Upper lobe of right lung (tissue), 1 donor: ENCODE measurements around the gene FOXO6. TPM values are rescaled to one million over a fixed set of nuclear protein-coding genes. Genes with fewer than 3 reads are reported as not detected.

Experiments
- ATAC-seq: fragments of 200-7000 bp; cut with Tn5 transposase; one replicate; pipeline ENCODE4 v1.9.1; 2020; ENCODE audit warnings: mild to moderate bottlenecking, moderate library complexity
- DNase-seq: peaks from one replicate; pipeline ENCODE4 v3.0.0-alpha.2; 2020
- H3K27ac ChIP-seq: fragments of 200-600 bp; one replicate; pipeline ENCODE4 v1.8.0; 2022
- H3K27me3 ChIP-seq: fragments of 200-600 bp; one replicate; pipeline ENCODE4 v1.8.0; 2022; ENCODE audit warnings: mild to moderate bottlenecking
- H3K36me3 ChIP-seq: fragments of 200-600 bp; one replicate; pipeline ENCODE4 v1.8.0; 2022
- H3K4me1 ChIP-seq: fragments of 200-600 bp; one replicate; pipeline ENCODE4 v1.8.0; 2022
- H3K4me3 ChIP-seq: fragments of 200-600 bp; one replicate; pipeline ENCODE4 v1.8.0; 2022; ENCODE audit warnings: mild to moderate bottlenecking
- H3K9me3 ChIP-seq: fragments of 200-600 bp; one replicate; pipeline ENCODE4 v1.8.0; 2022
- intact Hi-C: fragments of 100-400 bp; cut with DNase I; formaldehyde crosslinking; loops from one replicate; pipeline ENCODE4 v1.11.0; 2022
- total RNA-seq: library from RNA; stranded (reverse); fragmentation: NEBNext Ultra II Directional; extraction: Animal tissue kit (Norgen Biotek cat#: 25700); gene quantifications from one replicate; pipeline ENCODE4 v1.2.1, GENCODE V29; 2021
- TF ChIP-seq, protein P1 (sequence below): fragments of 200-600 bp; IDR thresholded peaks from one replicate; pipeline ENCODE4 v1.8.0; 2022; ENCODE audit warnings: antibody characterized with exemption
- donor health status: DM: no; HTN: yes; CAD: no; lungs with severe emphysema.

Gene FOXO6
- total RNA-seq, 1 donor from 2014 or later, result 0.43 TPM

DNA sequence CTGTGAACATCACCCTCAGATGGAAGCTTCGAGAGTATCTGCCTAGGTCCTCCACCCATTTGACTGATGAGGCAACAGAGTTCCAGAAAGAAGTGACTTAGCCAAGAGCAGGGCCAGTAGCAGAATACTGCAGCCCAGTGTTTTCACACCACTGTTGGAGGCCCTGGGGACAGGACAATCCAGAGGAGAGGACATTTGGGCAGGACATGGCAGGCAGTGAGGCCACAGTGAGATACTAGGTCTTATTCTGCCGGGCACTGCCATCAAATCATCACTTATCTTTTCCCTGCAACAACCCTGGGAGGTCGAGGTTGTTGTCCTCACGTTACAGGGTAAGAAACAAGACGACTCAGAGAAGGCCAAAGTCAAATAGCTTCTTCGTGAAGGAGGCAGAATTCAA is 5.5 kb upstream of the FOXO6 start:
- peak; percentile 11 for DNase-seq
- intact Hi-C loops, result no loop called here
- no peaks in the 10 kb centered on the region for H3K36me3 ChIP-seq
- H3K4me1 ChIP-seq, result peaks cover 5% of the 10 kb centered on the region
- TF ChIP-seq, protein P1, sequence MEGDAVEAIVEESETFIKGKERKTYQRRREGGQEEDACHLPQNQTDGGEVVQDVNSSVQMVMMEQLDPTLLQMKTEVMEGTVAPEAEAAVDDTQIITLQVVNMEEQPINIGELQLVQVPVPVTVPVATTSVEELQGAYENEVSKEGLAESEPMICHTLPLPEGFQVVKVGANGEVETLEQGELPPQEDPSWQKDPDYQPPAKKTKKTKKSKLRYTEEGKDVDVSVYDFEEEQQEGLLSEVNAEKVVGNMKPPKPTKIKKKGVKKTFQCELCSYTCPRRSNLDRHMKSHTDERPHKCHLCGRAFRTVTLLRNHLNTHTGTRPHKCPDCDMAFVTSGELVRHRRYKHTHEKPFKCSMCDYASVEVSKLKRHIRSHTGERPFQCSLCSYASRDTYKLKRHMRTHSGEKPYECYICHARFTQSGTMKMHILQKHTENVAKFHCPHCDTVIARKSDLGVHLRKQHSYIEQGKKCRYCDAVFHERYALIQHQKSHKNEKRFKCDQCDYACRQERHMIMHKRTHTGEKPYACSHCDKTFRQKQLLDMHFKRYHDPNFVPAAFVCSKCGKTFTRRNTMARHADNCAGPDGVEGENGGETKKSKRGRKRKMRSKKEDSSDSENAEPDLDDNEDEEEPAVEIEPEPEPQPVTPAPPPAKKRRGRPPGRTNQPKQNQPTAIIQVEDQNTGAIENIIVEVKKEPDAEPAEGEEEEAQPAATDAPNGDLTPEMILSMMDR, result no peak
- no peak overlapping the region for H3K27ac ChIP-seq
- no peaks in the 10 kb centered on the region for H3K27me3 ChIP-seq
- H3K4me3 ChIP-seq, result no peak overlapping the region
- H3K9me3 ChIP-seq, result no peaks in the 10 kb centered on the region
- ATAC-seq, result no peak

DNA sequence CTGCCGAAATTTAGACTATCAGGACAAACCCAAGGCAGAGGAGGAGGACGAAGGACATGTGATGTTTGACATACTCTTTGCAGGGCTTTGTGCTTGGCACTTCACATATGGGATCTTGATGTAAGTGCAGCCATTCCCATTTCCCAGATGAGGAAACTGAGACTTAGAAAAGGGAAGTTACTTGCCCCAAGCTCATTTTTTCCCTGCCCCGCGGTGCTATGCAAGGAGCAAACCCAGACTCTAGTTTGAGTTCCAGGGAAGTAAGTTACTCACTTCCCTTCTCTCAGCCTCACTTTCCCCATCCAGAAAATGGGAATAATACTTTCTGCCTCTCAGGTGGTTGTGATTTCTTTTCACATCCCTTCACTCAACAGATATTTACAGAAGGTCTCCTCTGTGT is 4.5 kb upstream of the FOXO6 start:
- H3K36me3 ChIP-seq, result no peaks in the 10 kb centered on the region
- intact Hi-C loops, result no loop called here
- H3K4me1 ChIP-seq, result peaks cover 5% of the 10 kb centered on the region
- no peak overlapping the region for H3K4me3 ChIP-seq
- no peak for DNase-seq
- TF ChIP-seq, protein P1, result no peak
- no peaks in the 10 kb centered on the region for H3K27me3 ChIP-seq
- H3K27ac ChIP-seq, result no peak overlapping the region
- no peak for ATAC-seq
- H3K9me3 ChIP-seq, result no peaks in the 10 kb centered on the region

GRCh38 chr1:41357451-41358101 is 3.7 kb upstream of the FOXO6 start:
- DNase-seq, result peak; percentile 57
- H3K27ac ChIP-seq, result no peak overlapping the region

GRCh38 chr1:41358131-41359021 is 2.9 kb upstream of the FOXO6 start:
- Histone ChIP-seq H3K4me1 (peaks cover 12% of the 10 kb centered on the region), H3K9me3 (no peaks in the 10 kb centered on the region), H3K36me3 (no peaks in the 10 kb centered on the region), H3K4me3 (no peak overlapping the region), H3K27me3 (peaks cover 13% of the 10 kb centered on the region), H3K27ac (no peak overlapping the region)
- ATAC-seq (no peak), DNase-seq (peak; percentile 60)
- intact Hi-C loops, result no loop called here
- TF ChIP-seq, protein P1, result no peak

More at GRCh38 chr1:41357451-41358101, 3.7 kb upstream of the FOXO6 start:
- Histone ChIP-seq H3K9me3 (no peaks in the 10 kb centered on the region), H3K27me3 (peaks cover 5% of the 10 kb centered on the region), H3K36me3 (no peaks in the 10 kb centered on the region), H3K4me1 (peaks cover 11% of the 10 kb centered on the region), H3K4me3 (no peak overlapping the region)
- intact Hi-C loops, result no loop called here
- no peak for ATAC-seq
- TF ChIP-seq, protein P1, result no peak

DNA sequence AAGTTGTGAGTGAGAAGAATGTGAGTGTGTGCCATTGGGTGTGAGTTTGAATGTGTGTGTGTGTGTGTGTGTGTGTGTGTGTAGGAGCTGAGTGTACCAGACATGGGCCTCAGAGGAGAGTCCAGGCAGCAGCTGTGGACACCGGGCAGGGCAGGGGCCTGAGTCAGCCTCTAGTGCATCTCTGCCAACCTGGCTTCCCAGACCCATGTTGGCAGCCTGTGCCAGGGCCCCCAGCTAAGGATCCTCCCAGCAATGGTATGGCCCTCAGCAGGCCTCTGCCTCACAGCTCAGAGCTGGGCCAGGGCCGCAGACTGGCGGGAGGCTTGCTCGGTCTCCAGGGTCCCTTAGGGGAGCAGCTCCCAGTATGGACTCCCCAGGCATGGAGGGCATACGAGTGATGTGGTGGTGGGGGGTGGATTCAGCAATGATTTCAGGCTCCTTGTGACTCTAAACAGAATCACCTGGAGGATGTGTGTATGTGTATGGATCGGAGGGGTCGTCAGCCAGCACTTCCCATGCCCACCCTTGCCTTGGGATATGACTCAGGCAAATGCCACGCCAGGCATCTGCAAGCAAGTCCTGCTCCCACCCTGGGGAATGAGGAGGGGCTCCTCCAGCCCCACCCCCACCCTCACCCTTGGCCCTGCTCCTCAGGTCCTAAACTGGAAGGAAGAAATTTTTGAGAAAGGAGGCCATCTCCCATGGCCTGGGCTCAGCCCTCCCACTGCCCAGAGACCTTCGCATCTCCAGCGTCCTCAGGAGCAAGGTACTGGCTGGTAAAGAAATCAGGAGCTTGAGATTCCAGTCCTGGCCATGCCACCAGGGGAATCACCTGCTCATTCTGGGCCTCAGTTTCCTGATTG is 1.8 kb upstream of the FOXO6 start:
- Histone ChIP-seq H3K27me3 (peaks cover 13% of the 10 kb centered on the region), H3K9me3 (no peaks in the 10 kb centered on the region), H3K4me3 (no peak overlapping the region), H3K36me3 (no peaks in the 10 kb centered on the region), H3K4me1 (peaks cover 12% of the 10 kb centered on the region), H3K27ac (no peak overlapping the region)
- DNase-seq, result peak; percentile 59
- TF ChIP-seq, protein P1, result no peak
- intact Hi-C loops, result no loop called here
- no peak for ATAC-seq
